Spleen (tissue), 7 donors: Measurements from ENCODE around the gene CHRND.

Experiments used
- CTCF ChIP-seq, 11 experiments: fragments of 200-600 bp in 7 of 11; fragments of 450-650 bp in 4 of 11; sonication (generic) in 4 of 11; IDR thresholded peaks in 8 of 11; conservative IDR thresholded peaks in 3 of 11; 1 replicate in 7 of 11; 2 replicates in 4 of 11; pipeline versions ENCODE4 v1.4.0 to v1.8.0; 2016 to 2021; ENCODE audit warnings: antibody characterized with exemption in 11 of 11, inconsistent platforms in 4 of 11, mild to moderate bottlenecking in 1 of 11
- POLR2A ChIP-seq, 3 donors: fragments of 450-650 bp; IDR thresholded peaks; one replicate each; pipeline ENCODE4 v1.5.1; 2017; ENCODE audit warnings: antibody characterized with exemption in 3 of 3, mild to moderate bottlenecking in 1 of 3
- POLR2AphosphoS5 ChIP-seq, 3 donors: sonication (generic); formaldehyde crosslinking; IDR thresholded peaks; one replicate each; pipeline ENCODE4 v1.5.1; 2017; ENCODE audit warnings: antibody characterized with exemption in 3 of 3
- donor health status: DM: no; HTN: no; CAD: no; lungs with moderate emphysema.
- donor health status: DM: no; HTN: no; CAD: no.
- donor health status: DM: no; HTN: no; CAD: no.

- TF ChIP-seq POLR2A (IDR thresholded peaks at IDR 0.05) (no peak), POLR2AphosphoS5 (IDR thresholded peaks at IDR 0.05) (no peak), CTCF (IDR thresholded peaks at IDR 0.05 in 8 of 11, conservative IDR thresholded peaks at IDR 0.05 in 3 of 11) (no peak)
These were observed 497 bp downstream of the CHRND start for GRCh38 chr2:232526372-232526941.
